Activated CD8-positive, alpha-beta memory T cell treated with anti-CD3 and anti-CD28 coated beads for 48 hours (primary cell): ENCODE measurements around the gene NR3C1.

Experiments
- DNase-seq, 3 experiments: peaks; one replicate each; pipeline ENCODE4 v3.0.0-alpha.2; 2020; ENCODE audit warnings: low read depth in 2 of 3, low spot score in 2 of 3

NR3C1 gene

GRCh38 chr5:143426437-143426991, 23.0 kb upstream of the NR3C1 start:
- no peak for DNase-seq

- no peak for DNase-seq
These were observed 22.3 kb upstream of the NR3C1 start for GRCh38 chr5:143425835-143426234.

- DNase-seq: no peak
These were observed 14.8 kb upstream of the NR3C1 start for GRCh38 chr5:143418140-143418866.

GRCh38 chr5:143417503-143418139, 14.1 kb upstream of the NR3C1 start:
- DNase-seq: no peak

GRCh38 chr5:143416411-143416810, 12.9 kb upstream of the NR3C1 start:
- DNase-seq: no peak

- no peak for DNase-seq
These were observed 10.6 kb upstream of the NR3C1 start for GRCh38 chr5:143413958-143414669.

GRCh38 chr5:143412661-143413342, 9.3 kb upstream of the NR3C1 start:
- no peak for DNase-seq

- DNase-seq: no peak
These were observed 6.4 kb upstream of the NR3C1 start for GRCh38 chr5:143409926-143410325.

GRCh38 chr5:143406408-143406807, 2.9 kb upstream of the NR3C1 start:
- no peak for DNase-seq

GRCh38 chr5:143405849-143406098, 2.3 kb upstream of the NR3C1 start:
- no peak for DNase-seq

GRCh38 chr5:143405063-143405848, 1.8 kb upstream of the NR3C1 start:
- DNase-seq: peak; percentile 70 to 84 (median 83)

- DNase-seq: peak; percentile 26 to 30 (median 29)
These were observed 1.1 kb upstream of the NR3C1 start for GRCh38 chr5:143404416-143405062.

- no peak for DNase-seq
These were observed 223 bp downstream of the NR3C1 start for GRCh38 chr5:143403334-143403592.

- peak in 1 of 3 experiments; percentile 26 for DNase-seq
These were observed 743 bp downstream of the NR3C1 start for GRCh38 chr5:143402553-143403333.

GRCh38 chr5:143402017-143402552, 1.4 kb downstream of the NR3C1 start:
- DNase-seq: no peak

GRCh38 chr5:143401227-143402016, 2.1 kb downstream of the NR3C1 start:
- DNase-seq: no peak

- DNase-seq: no peak
These were observed 2.8 kb downstream of the NR3C1 start for GRCh38 chr5:143400541-143401226.
